ENCODE results near the gene SCUBE1. TPM values are rescaled to one million over a fixed set of nuclear protein-coding genes. Genes with fewer than 3 reads are reported as not detected.

SCUBE1 gene
- total and polyA plus RNA-seq, 10 of the 15 experiments (the other 5 are each of a cell fraction or from before 2014, with no cell fraction given): not detected

- in situ Hi-C loops (cut with MboI): no loop called here
- no peak overlapping the region for H3K4me3 ChIP-seq
- H3K9ac ChIP-seq (ENCODE audit: control insufficient read depth, insufficient read depth, low read length): no peak overlapping the region
- no peaks in the 10 kb centered on the region for H3K9me3 ChIP-seq (replicated peaks; ENCODE audit: control insufficient read depth, insufficient read depth, low read length)
- no peak for TF ChIP-seq ZBTB4 (CRISPR knock-in tag; IDR thresholded peaks at IDR 0.05)
- TF ChIP-seq SIX5 (IDR thresholded peaks at IDR 0.05; ENCODE audit: low read depth, low read length, severe bottlenecking): no peak
- no peak for TF ChIP-seq HCFC1 (IDR thresholded peaks at IDR 0.05; ENCODE audit: low read length)
- no peak for TF ChIP-seq BCLAF1 (IDR thresholded peaks at IDR 0.05)
- TF ChIP-seq SKIL (IDR thresholded peaks at IDR 0.05; ENCODE audit: low read depth, poor library complexity, severe bottlenecking): no peak
- no peak for TF ChIP-seq IRF4 (IDR thresholded peaks at IDR 0.05; ENCODE audit: low read depth, low read length)
- TF ChIP-seq SPI1 (IDR thresholded peaks at IDR 0.05; ENCODE audit: borderline replicate concordance, insufficient read depth, low read depth, low read length): no peak
- no peak for TF ChIP-seq POLR2A (IDR thresholded peaks at IDR 0.05; ENCODE audit: low read depth, low read length)
- TF ChIP-seq NFXL1 (IDR thresholded peaks at IDR 0.05; ENCODE audit: borderline replicate concordance): no peak
- no peak for TF ChIP-seq MYC (IDR thresholded peaks at IDR 0.05; ENCODE audit: insufficient read depth, insufficient read length, insufficient replicate concordance, low read length, severe bottlenecking)
- no peak for TF ChIP-seq RBBP5 (conservative IDR thresholded peaks at IDR 0.05)
- intact Hi-C loops (cut with micrococcal nuclease; ENCODE audit: unreplicated experiment): no loop called here
- no peaks in the 10 kb centered on the region for H3K4me1 ChIP-seq (ENCODE audit: control insufficient read depth, insufficient read depth, low read length)
- no TSS peak for BruUV-seq (replicated peaks)
- POLR2A ChIA-PET: interaction anchor here (0.6 kb wide), 1 partner anchor 14 kb away, joined by 6 read pairs; no protein-coding TSS in a partner anchor
- H2AFZ ChIP-seq (ENCODE audit: control insufficient read depth, low read depth, low read length): no peak overlapping the region
- SMC1A ChIA-PET (ENCODE audit: uncharacterized antibody, unreplicated experiment): no interaction called here
- FAIRE-seq (no peak), DNase-seq (ENCODE audit: low read depth, low spot score) (no peak), ATAC-seq (no peak)
- RAD21 ChIA-PET (ENCODE audit: unreplicated experiment): no interaction called here
- no peaks in the 10 kb centered on the region for H3K79me2 ChIP-seq (ENCODE audit: control insufficient read depth, insufficient read depth, low read length)
- no peak overlapping the region for H3K4me2 ChIP-seq (ENCODE audit: control insufficient read depth, insufficient read depth)
- CTCF ChIA-PET: interaction anchor here (0.6 kb wide), 1 partner anchor 133 kb away, joined by 3 read pairs; no protein-coding TSS in a partner anchor
- 38% methylated on average over 6 of the region's 6 CpGs for WGBS (ENCODE audit: insufficient coverage, insufficient replicate concordance, low lambda C conversion rate, missing lambda C conversion rate)
- no peaks in the 10 kb centered on the region for H4K20me1 ChIP-seq (ENCODE audit: control insufficient read depth, insufficient read depth)
- H3K27ac ChIP-seq (ENCODE audit: control insufficient read depth, insufficient read depth): no peak overlapping the region
- H3K36me3 ChIP-seq (ENCODE audit: control insufficient read depth in 2 of 2, insufficient read depth in 2 of 2, low read length in 1 of 2): no peaks in the 10 kb centered on the region
- peaks cover 0 to 1% of the 10 kb centered on the region in 2 experiments; a peak in 3 of 4 replicates for H3K27me3 ChIP-seq (replicated peaks in 1 of 2; ENCODE audit: control insufficient read depth in 2 of 2, insufficient read depth in 2 of 2, low read length in 1 of 2)
Measured at GRCh38 chr22:43365715-43366440, 22.7 kb upstream of the SCUBE1 start.

Measured in GM12878 (cell line).